GM18861 (cell line): ENCODE results near the gene ANG.
"Not testable (repeated sequence)": the region's sequence is repeated elsewhere in the genome, so short reads cannot be mapped to it uniquely, and the experiment has no call there.

Experiments used
- ATAC-seq: cut with Tn5 transposase; IDR thresholded peaks from one replicate; pipeline ENCODE4 v1.9.1; 2021; ENCODE audit not compliant: unreplicated experiment

Gene ANG

GRCh38 chr14:20734430-20734806 lies 45.9 kb downstream of the ANG start:
- no peak for ATAC-seq

- ATAC-seq, result not testable (repeated sequence)
Measured at GRCh38 chr14:20738292-20738691, 49.7 kb downstream of the ANG start.

- ATAC-seq, result no peak
Measured at GRCh38 chr14:20742132-20742531, 53.6 kb downstream of the ANG start.

- no peak for ATAC-seq
Measured at GRCh38 chr14:20743556-20743955, 55.0 kb downstream of the ANG start.
